ENCODE data around the gene MEOX1. TPM values are rescaled to one million over a fixed set of nuclear protein-coding genes. Genes with fewer than 3 reads are reported as not detected.

MEOX1 gene
- total and polyA plus RNA-seq, 2 of the 8 experiments (the other 6 are each of a cell fraction or from before 2014, with no cell fraction given), result not detected

GRCh38 chr17:43637563-43638323, 24.0 kb downstream of the MEOX1 start:
- H3K4ac ChIP-seq (replicated peaks; ENCODE audit: insufficient read length, low read depth, low read length), result no peak overlapping the region
- no peak overlapping the region for H3K4me3 ChIP-seq (ENCODE audit: extremely low read depth in 1 of 4, insufficient read depth in 2 of 4, low read depth in 3 of 4, low read length in 4 of 4)
- no peak overlapping the region for H3K56ac ChIP-seq (replicated peaks; ENCODE audit: insufficient read length, low read depth, low read length)
- no peak overlapping the region for H3K14ac ChIP-seq (ENCODE audit: insufficient read length)
- FAIRE-seq (no peak), DNase-seq (ENCODE audit: low read depth in 1 of 2, low spot score in 2 of 2) (no peak)
- H3K36me3 ChIP-seq (ENCODE audit: control insufficient read depth in 2 of 4, insufficient read depth in 4 of 4, low read length in 3 of 4), result no peaks in the 10 kb centered on the region
- H3K23ac ChIP-seq (ENCODE audit: insufficient read length), result no peak overlapping the region
- no peak overlapping the region for H3K4me2 ChIP-seq (ENCODE audit: insufficient read depth in 1 of 2, low read depth in 2 of 2, low read length in 2 of 2)
- H3K9me3 ChIP-seq (ENCODE audit: insufficient read depth in 2 of 2, low read depth in 1 of 2, low read length in 1 of 2), result no peaks in the 10 kb centered on the region
- H2BK15ac ChIP-seq (ENCODE audit: low read length), result no peak overlapping the region
- H2BK20ac ChIP-seq (ENCODE audit: low read length), result no peak overlapping the region
- no peak overlapping the region for H2AFZ ChIP-seq (ENCODE audit: low read length)
- H3K27ac ChIP-seq (ENCODE audit: low read depth, low read length), result no peak overlapping the region
- H2BK12ac ChIP-seq (ENCODE audit: low read depth, low read length), result no peak overlapping the region
- peaks cover 0 to 2% (median 0%) of the 10 kb centered on the region in 4 experiments; a peak in 2 of 7 replicates for H3K4me1 ChIP-seq (replicated peaks in 1 of 4; ENCODE audit: control insufficient read depth in 3 of 4, insufficient read depth in 4 of 4, low read length in 3 of 4)
- ChIA-PET CTCF (ENCODE audit: partially characterized antibody) (interaction anchor here (1.1 to 2.3 kb wide), 6 partner anchors 11 to 62 kb away, joined by 3 to 9 read pairs (median 4); no protein-coding TSS in a partner anchor), POLR2A (ENCODE audit: partially characterized antibody) (no interaction called here)
- peaks cover 2% of the 10 kb centered on the region; the same call in 1 of the 2 replicates for H3K23me2 ChIP-seq (ENCODE audit: low read depth, low read length)
- no peak overlapping the region for H4K91ac ChIP-seq (replicated peaks; ENCODE audit: insufficient read length, low read length)
- no peak overlapping the region for H2AK5ac ChIP-seq (ENCODE audit: low read depth, low read length)
- no peaks in the 10 kb centered on the region for H3K79me2 ChIP-seq (ENCODE audit: control insufficient read depth in 1 of 2, insufficient read depth in 2 of 2, low read length in 2 of 2)
- no peak overlapping the region for H3K9ac ChIP-seq (replicated peaks in 1 of 4; ENCODE audit: extremely low read depth in 1 of 4, low read depth in 3 of 4, low read length in 3 of 4)
- no peaks in the 10 kb centered on the region for H3K79me1 ChIP-seq (ENCODE audit: low read depth, low read length)
- no peak overlapping the region for H2BK5ac ChIP-seq (ENCODE audit: low read depth, low read length)
- no peaks in the 10 kb centered on the region for H4K20me1 ChIP-seq (replicated peaks in 1 of 2; ENCODE audit: control insufficient read depth in 1 of 2, insufficient read depth in 2 of 2, low read length in 2 of 2)
- H2BK120ac ChIP-seq (replicated peaks; ENCODE audit: low read depth, low read length), result no peak overlapping the region
- no peaks in the 10 kb centered on the region for H3K27me3 ChIP-seq (replicated peaks in 1 of 4; ENCODE audit: control insufficient read depth in 3 of 4, extremely low read depth in 1 of 4, insufficient read depth in 3 of 4, low read length in 3 of 4)
- H4K5ac ChIP-seq (ENCODE audit: insufficient read length, low read depth, low read length), result no peak overlapping the region
- no peak overlapping the region for H4K8ac ChIP-seq (ENCODE audit: extremely low read depth, insufficient read depth, low read length)
- whole genome bisulfite sequencing, 2 experiments (ENCODE audit: extremely low coverage in 1 of 2, insufficient coverage in 1 of 2, insufficient read length in 1 of 2, insufficient replicate concordance in 2 of 2, low coverage in 1 of 2, low lambda C conversion rate in 2 of 2, missing lambda C conversion rate in 1 of 2), result 95% methylated on average over 13 of the region's 13 CpGs; no CpG with 5 or more reads in 1 of the 2 experiments
- no peak overlapping the region for H3K18ac ChIP-seq (ENCODE audit: extremely low read depth, low read length)
- TF ChIP-seq SUZ12 (IDR thresholded peaks at IDR 0.05; ENCODE audit: low read length) (no peak), ZNF274 (IDR thresholded peaks at IDR 0.05; ENCODE audit: borderline replicate concordance, extremely low read depth, low read length) (no peak), NRF1 (IDR thresholded peaks at IDR 0.05; ENCODE audit: low read depth, low read length) (no peak), KDM1A (IDR thresholded peaks at IDR 0.05; ENCODE audit: borderline replicate concordance, low read length) (no peak), JUN (IDR thresholded peaks at IDR 0.05; ENCODE audit: low read depth, low read length) (no peak), PHF8 (conservative IDR thresholded peaks at IDR 0.05; ENCODE audit: low read depth, low read length) (no peak), HDAC2 (IDR thresholded peaks at IDR 0.05; ENCODE audit: borderline replicate concordance in 1 of 2, low read depth in 2 of 2, low read length in 2 of 2) (no peak), RAD21 (IDR thresholded peaks at IDR 0.05 in 1 of 2, conservative IDR thresholded peaks at IDR 0.05 in 1 of 2; ENCODE audit: low read depth in 2 of 2, low read length in 2 of 2) (no peak), HDAC6 (IDR thresholded peaks at IDR 0.05; ENCODE audit: low read depth, low read length) (no peak), NANOG (IDR thresholded peaks at IDR 0.05; ENCODE audit: insufficient read depth, low read depth, low read length, poor library complexity, severe bottlenecking) (no peak), TBP (IDR thresholded peaks at IDR 0.05; ENCODE audit: low read depth, low read length) (no peak), YY1 (IDR thresholded peaks at IDR 0.05; ENCODE audit: low read depth, low read length) (no peak)
